Breast epithelium (tissue), 3 donors: Measurements from ENCODE around the gene GIGYF2.

Experiments
- POLR2AphosphoS5 ChIP-seq, 3 donors: sonication (generic); formaldehyde crosslinking; IDR thresholded peaks; one replicate each; pipeline ENCODE4 v1.6.1; 2017; ENCODE audit warnings: antibody characterized with exemption in 3 of 3
- TF ChIP-seq, protein P1 (sequence below), 3 donors: fragments of 450-650 bp; IDR thresholded peaks; one replicate each; pipeline ENCODE4 v1.5.1; 2016 to 2017; ENCODE audit warnings: antibody characterized with exemption in 3 of 3, mild to moderate bottlenecking in 3 of 3, moderate library complexity in 3 of 3

DNA sequence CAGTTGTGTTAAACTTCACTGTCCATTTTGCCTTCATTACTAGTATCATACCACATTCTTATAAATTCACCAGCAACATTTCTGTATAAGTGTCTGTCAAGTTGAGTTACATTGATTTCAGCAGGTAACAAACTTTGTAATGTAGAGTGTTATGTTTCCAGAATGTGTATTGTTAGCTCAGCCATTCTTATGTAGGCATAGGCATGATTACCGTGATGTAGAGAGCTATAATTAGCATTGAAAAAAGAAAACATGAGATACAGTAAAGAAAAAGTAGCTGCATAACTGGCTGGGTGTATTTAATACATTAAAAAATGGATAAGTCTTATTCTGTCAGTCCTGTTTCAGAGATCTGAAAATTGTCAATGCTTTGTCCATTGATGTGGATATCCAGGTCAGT is 70.7 kb downstream of the GIGYF2 start:
- TF ChIP-seq, protein P1, sequence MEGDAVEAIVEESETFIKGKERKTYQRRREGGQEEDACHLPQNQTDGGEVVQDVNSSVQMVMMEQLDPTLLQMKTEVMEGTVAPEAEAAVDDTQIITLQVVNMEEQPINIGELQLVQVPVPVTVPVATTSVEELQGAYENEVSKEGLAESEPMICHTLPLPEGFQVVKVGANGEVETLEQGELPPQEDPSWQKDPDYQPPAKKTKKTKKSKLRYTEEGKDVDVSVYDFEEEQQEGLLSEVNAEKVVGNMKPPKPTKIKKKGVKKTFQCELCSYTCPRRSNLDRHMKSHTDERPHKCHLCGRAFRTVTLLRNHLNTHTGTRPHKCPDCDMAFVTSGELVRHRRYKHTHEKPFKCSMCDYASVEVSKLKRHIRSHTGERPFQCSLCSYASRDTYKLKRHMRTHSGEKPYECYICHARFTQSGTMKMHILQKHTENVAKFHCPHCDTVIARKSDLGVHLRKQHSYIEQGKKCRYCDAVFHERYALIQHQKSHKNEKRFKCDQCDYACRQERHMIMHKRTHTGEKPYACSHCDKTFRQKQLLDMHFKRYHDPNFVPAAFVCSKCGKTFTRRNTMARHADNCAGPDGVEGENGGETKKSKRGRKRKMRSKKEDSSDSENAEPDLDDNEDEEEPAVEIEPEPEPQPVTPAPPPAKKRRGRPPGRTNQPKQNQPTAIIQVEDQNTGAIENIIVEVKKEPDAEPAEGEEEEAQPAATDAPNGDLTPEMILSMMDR (IDR thresholded peaks at IDR 0.05): no peak
- no peak for TF ChIP-seq POLR2AphosphoS5 (IDR thresholded peaks at IDR 0.05)
